Left ventricle myocardium inferior (tissue), 1 donor: Measurements from ENCODE around the gene CLIP4. TPM values are rescaled to one million over a fixed set of nuclear protein-coding genes. Genes with fewer than 3 reads are reported as not detected.
"Not testable (repeated sequence)": the region's sequence is repeated elsewhere in the genome, so short reads cannot be mapped to it uniquely, and the experiment has no call there.

Experiments
- DNase-seq: peaks from one replicate; pipeline ENCODE4 v3.0.0-alpha.2; 2020
- H3K27ac ChIP-seq: fragments of 200-600 bp; replicated peaks from 2 replicates; pipeline ENCODE4 v1.8.0; 2021
- H3K27me3 ChIP-seq: fragments of 200-600 bp; 2 replicates; pipeline ENCODE4 v1.8.0; 2021; ENCODE audit warnings: low read depth
- H3K36me3 ChIP-seq: fragments of 200-600 bp; 2 replicates; pipeline ENCODE4 v1.8.0; 2021
- H3K4me1 ChIP-seq: fragments of 200-600 bp; 2 replicates; pipeline ENCODE4 v1.8.0; 2021
- H3K4me3 ChIP-seq: fragments of 200-600 bp; 2 replicates; pipeline ENCODE4 v1.8.0; 2021; ENCODE audit warnings: mild to moderate bottlenecking, moderate library complexity
- H3K9me3 ChIP-seq: fragments of 200-600 bp; replicated peaks from 2 replicates; pipeline ENCODE4 v1.8.0; 2021
- CTCF ChIP-seq: fragments of 200-600 bp; IDR thresholded peaks from 2 replicates; pipeline ENCODE4 v1.8.0; 2021; ENCODE audit warnings: antibody characterized with exemption, mild to moderate bottlenecking, borderline replicate concordance
- intact Hi-C: fragments of 100-400 bp; cut with micrococcal nuclease; formaldehyde crosslinking; loops from one replicate; pipeline ENCODE4 v1.11.0; 2022
- total RNA-seq: library from RNA; stranded (reverse); fragmentation: NEBNext Ultra II Directional; extraction: Animal tissue kit (Norgen Biotek cat#: 25700); gene quantifications from one replicate; pipeline ENCODE4 v1.2.1, GENCODE V29; 2021
- donor health status: DM: no; HTN: yes; CAD: no; lungs with severe emphysema.

CLIP4 gene
- total RNA-seq, 1 donor from 2014 or later, result 33.6 TPM

- TF ChIP-seq CTCF, result no peak
- Histone ChIP-seq H3K9me3 (no peaks in the 10 kb centered on the region), H3K27ac (no peak overlapping the region), H3K36me3 (no peaks in the 10 kb centered on the region), H3K27me3 (no peaks in the 10 kb centered on the region), H3K4me3 (no peak overlapping the region), H3K4me1 (no peaks in the 10 kb centered on the region)
- no peak for DNase-seq
- intact Hi-C loops, result no loop called here
These were observed 9.8 kb upstream of the CLIP4 start for GRCh38 chr2:29105375-29105774.

- H3K27me3 ChIP-seq, result no peaks in the 10 kb centered on the region
- intact Hi-C loops, result no loop called here
- no peaks in the 10 kb centered on the region for H3K9me3 ChIP-seq
- no peak overlapping the region for H3K4me3 ChIP-seq
- H3K4me1 ChIP-seq, result no peaks in the 10 kb centered on the region
- no peak for TF ChIP-seq CTCF
- no peaks in the 10 kb centered on the region for H3K36me3 ChIP-seq
- DNase-seq, result no peak
- no peak overlapping the region for H3K27ac ChIP-seq
These were observed 9.0 kb upstream of the CLIP4 start for GRCh38 chr2:29106256-29106655.

GRCh38 chr2:29106980-29107388 lies 8.2 kb upstream of the CLIP4 start:
- H3K27ac ChIP-seq, result no peak overlapping the region
- no peaks in the 10 kb centered on the region for H3K27me3 ChIP-seq
- H3K9me3 ChIP-seq, result no peaks in the 10 kb centered on the region
- no peak for DNase-seq
- no peaks in the 10 kb centered on the region for H3K36me3 ChIP-seq
- H3K4me3 ChIP-seq, result no peak overlapping the region
- no peaks in the 10 kb centered on the region for H3K4me1 ChIP-seq
- no peak for TF ChIP-seq CTCF
- intact Hi-C loops, result no loop called here

GRCh38 chr2:29107547-29107946 lies 7.7 kb upstream of the CLIP4 start:
- H3K36me3 ChIP-seq, H3K9me3 ChIP-seq, DNase-seq, H3K27ac ChIP-seq, intact Hi-C loops, H3K27me3 ChIP-seq, H3K4me1 ChIP-seq, H3K4me3 ChIP-seq: not testable (repeated sequence)

- H3K27ac ChIP-seq, result no peak overlapping the region
- intact Hi-C loops, result no loop called here
- no peaks in the 10 kb centered on the region for H3K27me3 ChIP-seq
- H3K4me1 ChIP-seq, result no peaks in the 10 kb centered on the region
- no peak for DNase-seq
- no peak overlapping the region for H3K4me3 ChIP-seq
- no peaks in the 10 kb centered on the region for H3K36me3 ChIP-seq
- no peaks in the 10 kb centered on the region for H3K9me3 ChIP-seq
- no peak for TF ChIP-seq CTCF
These were observed 7.0 kb upstream of the CLIP4 start for GRCh38 chr2:29108225-29108624.

GRCh38 chr2:29109246-29109645 lies 6.0 kb upstream of the CLIP4 start:
- H3K4me3 ChIP-seq, result no peak overlapping the region
- no peaks in the 10 kb centered on the region for H3K36me3 ChIP-seq
- H3K27me3 ChIP-seq, result no peaks in the 10 kb centered on the region
- no peaks in the 10 kb centered on the region for H3K9me3 ChIP-seq
- DNase-seq, result no peak
- H3K27ac ChIP-seq, result no peak overlapping the region
- H3K4me1 ChIP-seq, result peaks cover 9% of the 10 kb centered on the region
- TF ChIP-seq CTCF, result no peak
- intact Hi-C loops, result no loop called here
